GM18517 (cell line): ENCODE measurements around the gene RPL6.
"Not testable (repeated sequence)": the region's sequence is repeated elsewhere in the genome, so short reads cannot be mapped to it uniquely, and the experiment has no call there.

Experiments used
- ATAC-seq: cut with Tn5 transposase; IDR thresholded peaks from one replicate; pipeline ENCODE4 v1.9.1; 2021; ENCODE audit warnings: mild to moderate bottlenecking, moderate library complexity; ENCODE audit not compliant: unreplicated experiment

Gene RPL6

DNA sequence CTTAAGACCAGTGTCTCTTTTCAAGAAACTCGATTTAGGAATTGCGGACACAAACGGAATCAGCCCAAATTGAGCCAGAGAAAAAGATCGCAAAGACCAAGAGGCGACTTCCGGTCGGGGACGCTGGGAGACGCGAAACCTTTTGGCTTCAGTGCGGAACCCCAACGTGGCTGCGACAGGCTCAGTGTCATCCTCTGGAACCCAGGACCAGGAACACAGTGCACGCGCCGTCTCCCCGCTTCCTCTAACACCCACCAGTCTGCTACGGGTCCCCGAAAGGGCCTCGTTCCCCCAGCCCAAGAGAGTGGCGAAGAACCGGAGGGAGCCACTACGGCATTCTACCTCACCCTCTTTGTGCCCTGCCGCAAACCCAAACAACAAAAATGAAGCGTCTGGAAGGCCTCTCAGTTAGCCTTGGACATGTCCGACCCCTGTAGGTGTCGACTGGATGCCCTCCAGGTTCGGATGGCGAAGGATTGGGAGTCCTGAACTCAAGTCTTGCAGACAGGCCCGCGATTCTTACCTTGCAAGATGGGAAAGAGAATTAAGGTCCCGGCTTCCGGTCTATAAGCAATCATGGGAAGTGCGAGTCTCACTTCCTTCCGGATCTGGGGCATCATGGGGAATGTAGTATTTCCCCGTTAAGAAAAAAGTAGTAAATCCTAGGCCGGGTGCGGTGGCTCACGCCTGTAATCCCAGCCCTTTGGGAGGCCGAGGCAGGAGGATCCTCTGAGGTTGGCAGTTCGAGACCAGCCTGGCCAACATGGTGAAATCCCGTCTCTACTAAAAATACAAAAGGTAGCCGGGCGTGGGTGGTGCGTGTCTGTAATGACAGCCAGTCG is at the start of gene RPL6:
Gene RPL6 (minus strand): TSS at position 542 of the 842 bp plus-strand sequence. CDS start 949 bp downstream, outside the sequence.
- peak; percentile 82 for ATAC-seq

DNA sequence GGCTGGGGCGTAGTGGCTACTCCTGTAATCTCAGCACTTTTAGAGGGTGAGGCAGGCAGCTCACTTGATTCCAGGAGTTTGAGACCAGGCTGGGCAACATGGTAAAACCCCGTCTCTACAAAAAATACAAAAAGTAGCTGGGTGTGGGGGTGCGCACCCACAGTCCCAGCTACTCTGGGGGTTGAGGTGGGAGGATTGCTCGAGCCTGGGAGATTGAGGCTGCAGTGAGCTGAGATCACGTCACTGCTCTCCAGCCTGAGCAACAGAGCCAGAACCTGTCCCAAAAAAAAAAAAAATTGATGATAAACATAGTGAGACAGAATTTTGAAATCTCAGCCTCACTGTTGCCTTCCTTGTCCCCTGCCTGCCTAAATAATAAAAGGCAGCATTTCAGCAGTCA is 49.3 kb upstream of the RPL6 start:
- no peak for ATAC-seq

DNA sequence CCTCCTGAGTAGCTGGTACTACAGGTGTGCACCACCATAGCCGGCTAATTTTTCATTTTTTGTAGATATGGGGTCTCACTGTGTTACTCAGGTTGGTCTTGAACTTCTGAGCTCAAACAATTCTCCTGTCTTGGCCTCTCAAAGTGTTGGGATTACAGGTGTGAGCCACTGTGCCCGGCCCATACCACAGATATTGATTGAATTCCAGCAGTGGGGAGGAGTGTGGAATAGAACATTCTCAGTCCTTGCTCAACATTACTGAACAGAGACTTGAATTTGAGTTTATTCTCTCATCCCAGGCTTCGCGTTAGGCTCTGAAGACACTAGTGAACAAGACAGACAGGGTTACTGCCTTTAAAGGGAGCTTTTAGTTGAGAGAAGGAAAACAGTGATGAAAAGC is 48.9 kb upstream of the RPL6 start:
- no peak for ATAC-seq

DNA sequence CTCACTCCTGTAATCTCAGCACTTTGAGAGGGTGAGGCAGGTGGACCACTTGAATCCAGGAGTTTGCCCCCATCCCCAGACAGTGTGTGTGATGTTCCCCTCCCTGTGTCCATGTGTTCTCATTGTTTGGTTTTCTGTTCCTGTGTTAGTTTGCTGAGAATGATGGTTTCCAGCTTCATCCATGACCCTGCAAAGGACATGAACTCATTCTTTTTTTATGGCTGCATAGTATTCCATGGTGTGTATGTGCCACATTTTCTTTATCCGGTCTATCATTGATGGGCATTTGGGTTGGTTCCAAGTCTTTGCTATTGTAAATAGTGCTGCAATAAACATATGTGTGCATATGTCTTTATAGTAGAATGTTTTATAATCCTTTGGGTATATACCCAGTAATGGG is 47.7 kb upstream of the RPL6 start:
- ATAC-seq: not testable (repeated sequence)

DNA sequence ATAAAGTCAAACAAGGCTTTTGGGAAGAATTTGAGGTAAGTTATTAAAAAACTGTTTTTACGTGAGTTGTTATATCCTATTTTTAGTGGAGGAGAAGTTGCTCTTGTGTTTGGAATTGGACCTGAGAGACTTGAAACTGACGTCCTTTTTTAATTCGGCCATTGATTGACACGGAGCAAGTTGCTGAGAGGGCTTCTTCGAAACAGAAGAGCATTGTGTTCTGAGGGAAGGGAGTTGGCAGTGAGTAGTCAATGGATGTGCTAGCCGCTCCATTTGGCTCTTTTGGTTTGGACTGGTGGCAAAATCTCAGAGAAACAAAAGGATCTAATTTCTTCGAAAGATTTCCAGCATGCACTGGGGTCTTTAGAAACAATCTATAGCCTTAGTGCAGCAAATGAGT is 46.6 kb upstream of the RPL6 start:
- ATAC-seq: no peak

DNA sequence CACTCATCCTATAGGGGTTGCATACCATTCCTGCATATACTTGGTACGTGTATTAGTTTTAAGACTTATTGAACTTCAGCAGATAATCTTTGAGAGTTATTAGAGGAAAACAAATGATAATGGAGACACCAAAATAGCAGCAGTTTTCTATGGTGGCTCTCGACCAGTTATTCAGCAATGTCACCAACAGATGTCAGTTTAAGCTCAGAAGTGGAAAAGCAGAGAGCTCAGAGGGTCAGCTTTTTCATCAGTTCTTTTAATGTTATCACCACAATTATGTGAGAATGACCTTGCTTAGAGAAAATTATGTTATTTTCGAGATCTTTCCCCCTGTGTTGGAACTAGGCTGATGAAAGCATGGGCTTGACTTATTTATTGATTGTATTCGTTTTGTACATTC is 41.3 kb upstream of the RPL6 start:
- ATAC-seq: no peak

DNA sequence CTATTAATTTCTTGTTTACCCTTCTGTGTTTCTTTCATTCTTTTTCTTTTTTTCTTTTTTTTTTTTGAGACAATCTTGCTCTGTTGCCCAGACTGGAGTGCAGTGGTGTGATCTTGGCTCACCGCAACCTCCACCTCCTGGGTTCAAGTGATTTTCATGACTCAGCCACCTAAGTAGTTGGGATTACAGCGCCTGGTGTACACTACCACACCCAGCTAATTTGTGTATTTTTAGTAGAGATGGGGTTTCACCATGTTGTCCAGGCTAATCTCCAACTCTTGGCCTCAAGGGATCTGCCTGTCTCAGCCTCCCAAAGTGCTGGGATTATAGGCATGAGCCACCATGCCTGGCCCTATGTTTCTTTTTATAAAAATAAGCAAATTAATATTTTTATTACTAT is 38.8 kb upstream of the RPL6 start:
- not testable (repeated sequence) for ATAC-seq

DNA sequence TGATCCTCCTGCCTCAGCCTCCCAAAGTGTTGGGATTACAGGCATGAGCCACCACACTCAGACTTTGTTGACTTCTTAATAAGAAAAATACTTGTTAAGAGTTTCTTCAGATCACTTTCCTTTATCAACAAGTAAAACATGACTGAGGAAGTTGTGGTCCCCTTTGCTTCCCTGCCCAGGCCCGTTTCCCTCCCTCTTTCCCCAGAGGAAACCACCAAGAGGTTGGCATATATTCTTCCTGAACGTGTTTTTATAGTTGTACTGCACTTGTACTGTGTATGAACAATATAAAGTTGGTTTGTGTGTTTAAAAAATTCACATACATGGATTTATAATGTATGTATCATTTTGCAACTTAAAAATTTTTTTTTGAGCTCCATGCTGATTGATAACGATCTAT is 37.7 kb upstream of the RPL6 start:
- ATAC-seq: no peak

DNA sequence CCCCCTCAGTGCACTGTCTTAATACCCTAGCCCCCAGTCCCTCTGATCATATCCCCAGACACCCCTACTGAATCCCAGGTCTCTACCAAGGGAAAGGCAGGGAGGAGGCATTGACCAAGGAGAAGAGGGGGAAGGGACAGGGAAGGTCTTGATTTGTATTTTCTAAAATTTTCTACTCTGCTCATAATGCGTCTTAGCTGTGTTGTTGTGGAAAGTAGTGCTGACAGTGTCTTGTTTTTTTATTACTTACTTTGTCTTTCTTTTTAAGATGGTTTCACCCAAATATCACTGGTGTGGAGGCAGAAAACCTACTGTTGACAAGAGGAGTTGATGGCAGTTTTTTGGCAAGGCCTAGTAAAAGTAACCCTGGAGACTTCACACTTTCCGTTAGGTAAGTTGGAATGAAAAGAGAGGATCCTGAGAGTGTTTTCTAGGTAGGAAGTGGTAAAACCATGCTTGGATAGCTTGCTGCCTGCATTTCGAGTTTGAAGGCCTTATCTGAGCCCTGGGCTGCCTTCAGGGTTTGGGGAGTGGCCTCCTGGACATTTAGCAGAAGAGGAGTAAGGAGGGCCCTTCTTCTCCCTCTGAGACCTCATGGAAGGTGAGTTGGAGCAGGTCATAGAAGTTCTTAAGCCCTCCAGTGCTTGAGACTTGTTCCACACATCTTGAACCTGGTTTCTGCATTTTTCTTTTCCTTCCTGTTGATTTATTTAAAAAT is 36.8 kb upstream of the RPL6 start:
- no peak for ATAC-seq

DNA sequence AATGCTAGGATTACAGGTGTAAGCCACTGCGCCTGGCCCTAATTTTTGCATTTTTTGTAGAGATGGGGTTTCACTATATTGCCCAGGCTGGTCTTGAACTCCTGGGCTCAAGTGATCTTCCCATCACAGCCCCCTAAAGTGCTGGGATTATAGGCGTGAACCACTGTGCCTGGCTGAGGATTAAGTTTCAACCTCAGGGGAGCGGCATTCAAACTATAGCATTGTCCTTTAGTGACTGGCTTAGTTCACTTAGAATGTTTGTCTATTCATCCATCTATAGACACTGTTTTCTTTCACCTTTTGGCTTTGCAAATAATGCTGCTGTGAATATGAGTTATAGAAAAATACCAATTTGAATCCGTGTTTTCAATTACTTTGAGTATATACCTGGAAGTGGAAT is 34.5 kb upstream of the RPL6 start:
- ATAC-seq: no peak

DNA sequence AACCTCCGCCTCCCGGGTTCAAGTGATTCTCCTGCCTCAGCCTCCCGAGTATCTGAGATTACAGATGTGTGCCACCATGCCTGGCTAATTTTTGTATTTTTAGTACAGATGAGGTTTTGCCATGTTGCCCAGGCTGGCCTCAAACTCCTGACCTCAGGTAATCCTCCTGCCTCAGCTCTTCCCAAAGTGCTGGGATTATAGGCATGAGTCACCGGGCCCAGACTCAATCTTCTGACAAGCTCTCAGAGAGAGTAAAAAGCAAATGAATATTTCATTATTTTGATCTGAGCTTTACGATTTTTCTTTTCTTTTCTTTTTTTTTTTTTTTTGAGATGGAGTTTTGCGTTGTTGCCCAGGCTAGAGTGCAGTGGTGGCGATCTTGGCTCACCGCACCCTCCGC is 31.2 kb upstream of the RPL6 start:
- not testable (repeated sequence) for ATAC-seq

DNA sequence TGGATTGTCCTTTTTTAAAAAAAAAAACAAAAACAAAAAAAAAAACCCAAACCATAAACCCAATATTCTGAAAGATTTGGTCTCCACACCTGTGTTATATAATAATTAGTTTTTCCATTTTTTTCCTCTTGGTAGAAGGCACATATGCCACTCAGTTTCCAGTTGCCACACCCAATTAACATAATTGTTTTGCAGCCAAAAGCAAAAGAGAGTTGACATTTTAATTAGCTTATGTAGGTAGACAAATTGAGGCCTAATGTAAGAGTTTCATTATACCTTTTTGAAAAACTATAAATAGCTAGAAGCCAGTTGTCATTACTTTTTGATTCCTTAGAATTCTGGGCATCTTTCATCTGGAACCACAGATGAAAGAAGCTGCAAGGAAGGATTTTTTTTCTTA is 30.4 kb upstream of the RPL6 start:
- no peak for ATAC-seq

DNA sequence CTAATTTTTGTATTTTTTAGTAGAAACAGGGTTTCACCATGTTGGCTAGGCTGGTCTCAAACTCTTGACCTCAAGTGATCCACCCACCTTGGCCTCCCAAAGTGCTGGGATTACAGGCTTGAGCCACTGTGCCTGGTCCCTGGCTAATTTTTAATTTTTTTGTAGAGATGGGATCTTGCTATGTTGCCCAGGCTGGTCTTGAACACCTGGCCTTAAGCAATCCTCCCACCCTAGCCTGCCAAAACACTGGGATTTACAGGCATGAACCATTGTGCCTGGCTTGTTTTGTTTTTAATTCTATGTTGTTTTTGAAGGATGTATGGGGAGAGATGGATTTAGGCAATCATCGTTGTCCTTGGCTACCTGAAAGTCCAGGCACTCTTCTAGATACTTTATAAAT is 29.2 kb upstream of the RPL6 start:
- ATAC-seq: not testable (repeated sequence)

DNA sequence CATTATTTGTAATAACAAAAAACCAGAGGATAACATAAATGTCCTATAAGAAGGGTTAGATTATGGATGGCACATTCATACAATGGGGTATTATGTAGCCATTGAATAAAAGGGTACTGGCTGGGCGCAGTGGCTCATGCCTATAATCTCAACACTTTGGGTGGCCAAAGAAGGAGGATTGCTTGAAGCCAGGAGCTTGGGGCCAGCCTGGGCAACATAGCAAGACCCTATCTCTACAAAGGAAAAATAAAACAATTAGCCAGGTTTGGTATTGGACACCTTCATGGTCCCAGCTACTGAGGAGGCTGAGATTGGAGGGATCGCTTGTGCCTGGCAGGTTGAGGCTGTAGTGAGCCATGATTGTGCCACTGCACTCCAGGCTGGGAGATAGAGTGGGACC is 24.1 kb upstream of the RPL6 start:
- no peak for ATAC-seq

DNA sequence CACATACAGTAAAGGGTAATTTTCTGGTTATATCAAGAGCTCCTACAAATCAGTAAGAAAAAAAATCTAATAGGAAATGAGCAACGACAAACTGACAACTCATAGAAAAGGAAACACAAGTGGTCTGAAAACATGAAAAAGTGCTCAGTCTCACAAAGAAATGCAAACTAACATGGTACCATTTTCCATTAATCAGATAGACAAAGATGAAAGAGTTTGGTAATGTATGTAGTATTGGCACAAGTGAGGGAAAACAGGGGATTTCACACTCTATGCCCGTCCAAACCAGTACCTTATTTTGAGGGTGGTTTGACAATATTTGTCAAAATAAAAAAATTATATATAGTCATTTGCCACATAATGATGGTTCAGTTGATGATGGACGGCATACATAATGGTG is 22.6 kb upstream of the RPL6 start:
- ATAC-seq: no peak

DNA sequence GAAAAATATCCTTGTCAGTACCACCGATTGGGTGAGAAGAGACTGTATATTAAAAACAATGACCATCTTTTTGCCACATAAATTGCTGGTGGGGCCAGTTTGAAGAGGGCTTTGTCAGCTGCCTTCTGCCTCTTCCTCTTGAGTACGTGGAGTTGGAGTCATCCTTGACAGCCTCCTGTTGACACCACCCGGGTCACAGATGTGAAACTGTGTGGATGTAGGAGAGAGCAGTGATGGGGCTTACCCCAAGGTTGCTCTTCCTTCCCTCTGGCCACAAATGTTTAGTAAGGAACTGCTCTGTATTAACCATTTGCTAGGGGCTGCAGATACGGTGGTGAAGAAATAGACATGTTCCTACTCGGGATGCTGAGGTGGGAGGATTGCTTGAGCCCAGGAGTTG is 21.5 kb upstream of the RPL6 start:
- ATAC-seq: no peak

DNA sequence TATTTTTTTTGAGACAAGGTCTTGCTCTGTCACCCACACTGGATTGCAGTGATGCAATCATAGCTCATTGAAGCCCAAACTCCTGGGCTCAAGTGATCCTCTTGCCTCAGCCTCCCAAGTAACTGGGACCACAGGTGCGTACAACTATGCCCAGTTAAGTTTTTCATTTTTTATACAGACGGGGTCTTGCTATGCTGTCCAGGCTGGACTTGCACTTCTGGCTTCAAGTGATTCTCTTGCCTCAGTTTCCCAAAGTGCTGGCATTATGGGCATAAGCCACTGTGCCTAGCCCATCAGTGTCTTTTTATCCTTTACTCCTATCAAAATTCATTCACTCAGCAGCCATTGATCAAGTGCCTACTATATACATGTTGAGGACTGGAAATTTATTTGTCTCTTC is 18.4 kb upstream of the RPL6 start:
- no peak for ATAC-seq

DNA sequence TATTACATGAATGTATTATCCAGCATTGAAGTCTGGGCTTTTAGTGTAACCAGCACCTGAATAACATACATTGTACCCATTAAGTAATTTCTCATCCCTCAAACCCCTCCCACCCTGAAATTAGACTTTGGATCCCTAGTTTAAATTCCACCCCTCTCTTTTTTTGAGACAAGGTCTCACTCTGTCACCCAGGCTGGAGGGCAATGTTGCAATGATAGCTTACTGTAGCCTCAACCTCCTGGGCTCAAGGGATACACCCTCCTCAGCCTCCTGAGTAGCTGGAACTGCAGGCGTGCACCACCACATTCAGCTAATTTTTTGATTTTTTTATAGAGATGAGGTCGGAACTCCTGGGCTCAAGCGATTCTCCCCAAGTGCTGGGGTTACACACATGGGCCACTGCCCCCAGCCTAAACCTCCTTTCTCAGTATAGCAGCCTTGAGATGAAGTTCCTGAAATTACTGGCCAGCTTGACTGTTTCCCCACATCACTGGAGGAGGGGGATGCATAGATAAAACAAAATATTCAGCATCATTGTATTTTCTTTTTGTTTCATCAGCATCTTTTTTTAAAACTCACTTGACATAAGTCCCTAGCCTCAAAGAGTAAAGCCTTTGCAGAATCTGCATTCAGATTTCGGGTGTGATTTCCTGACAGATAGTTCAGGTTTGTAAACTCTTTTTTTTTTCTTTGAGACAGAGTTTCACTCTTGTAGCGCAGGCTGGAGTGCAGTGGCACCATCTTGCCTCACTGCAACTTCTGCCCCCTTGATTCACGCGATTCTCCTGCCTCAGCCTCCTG is 16.4 kb upstream of the RPL6 start:
- ATAC-seq: no peak

DNA sequence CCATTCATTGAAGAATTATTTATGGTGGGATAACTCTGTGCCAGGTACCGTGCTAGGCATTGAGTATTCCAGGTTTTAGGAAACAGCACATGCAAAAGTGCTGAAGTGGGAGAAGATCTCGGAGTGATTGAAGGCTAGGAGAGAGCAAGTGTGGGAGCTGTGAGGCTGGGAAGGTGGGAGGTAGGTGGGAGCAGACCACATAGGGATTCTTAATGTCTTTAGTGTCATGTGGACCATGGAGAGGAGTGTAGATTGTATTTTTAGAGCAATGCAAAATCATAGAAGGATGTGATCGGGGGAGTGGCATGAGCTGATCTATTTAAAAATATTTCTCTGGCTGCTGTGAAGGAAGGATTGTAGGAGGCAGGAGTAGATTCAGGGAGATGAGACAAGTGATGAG is 14.7 kb upstream of the RPL6 start:
- ATAC-seq: no peak

DNA sequence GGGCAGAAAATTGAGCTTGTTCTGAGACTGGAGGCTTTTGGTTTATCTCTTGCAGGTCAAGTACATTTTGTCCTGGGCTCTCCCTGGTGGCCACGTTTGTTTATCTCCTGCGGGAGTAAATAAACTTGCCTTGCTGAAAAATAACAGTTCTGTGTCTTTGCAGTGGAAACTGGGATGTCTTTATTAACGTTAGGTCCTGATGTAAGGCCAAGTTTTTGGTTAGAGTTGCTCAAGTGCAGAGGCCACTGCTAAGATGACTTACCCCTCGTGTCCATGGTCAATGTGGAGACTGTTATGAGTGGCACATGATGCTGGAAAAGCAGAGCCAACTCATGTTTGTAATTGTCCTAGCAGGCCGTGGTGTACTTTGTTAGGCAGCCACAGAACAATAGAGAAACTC is 13.1 kb upstream of the RPL6 start:
- no peak for ATAC-seq

DNA sequence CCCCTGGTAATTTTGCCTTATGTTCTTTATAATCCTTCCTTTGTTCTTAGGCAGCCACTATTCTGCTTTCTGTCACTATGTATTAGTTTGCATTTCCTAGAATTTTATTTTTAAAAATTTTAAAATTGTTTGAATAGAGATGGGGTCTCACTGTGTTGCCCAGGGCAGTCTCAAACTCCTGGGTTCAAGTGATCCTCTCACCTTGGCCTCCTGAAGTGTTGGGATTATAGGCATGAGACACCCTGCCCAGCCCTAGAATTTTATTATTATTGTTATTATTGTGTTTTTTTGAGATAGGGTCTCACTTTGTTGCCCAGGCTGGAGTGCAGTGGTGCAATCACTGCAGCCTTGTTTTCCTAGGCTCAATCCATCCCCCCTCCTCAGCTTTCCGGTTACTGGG is 12.0 kb upstream of the RPL6 start:
- ATAC-seq: no peak

DNA sequence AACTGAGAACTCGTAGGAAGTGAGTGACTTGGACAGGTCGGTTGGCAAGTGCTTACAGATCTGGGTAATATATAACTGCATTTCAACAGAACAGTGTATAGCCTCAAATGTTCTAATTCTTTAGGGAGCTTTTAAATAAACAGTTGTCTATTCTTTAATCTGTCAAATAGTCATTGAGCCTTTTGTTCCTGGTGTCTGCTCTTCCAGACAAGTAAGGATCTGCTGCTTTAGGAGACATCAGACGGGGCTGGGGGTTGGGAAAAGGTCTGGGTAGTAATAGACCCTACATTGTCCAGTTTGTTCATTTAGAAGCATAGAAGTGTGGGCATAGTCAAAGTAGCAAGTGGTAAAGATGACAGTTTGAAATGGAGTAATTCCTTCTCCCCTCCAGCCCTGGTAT is 11.3 kb upstream of the RPL6 start:
- ATAC-seq: no peak
